GM12874 (cell line): ENCODE results near the gene TOR4A.

Experiments
- TF ChIP-seq, protein P1 (sequence below): IDR thresholded peaks from 2 replicates; pipeline ENCODE4 v1.5.1; 2011; ENCODE audit warnings: low read depth, mild to moderate bottlenecking, control low read depth, low read length, moderate library complexity; ENCODE audit not compliant: insufficient read depth

TOR4A gene

DNA sequence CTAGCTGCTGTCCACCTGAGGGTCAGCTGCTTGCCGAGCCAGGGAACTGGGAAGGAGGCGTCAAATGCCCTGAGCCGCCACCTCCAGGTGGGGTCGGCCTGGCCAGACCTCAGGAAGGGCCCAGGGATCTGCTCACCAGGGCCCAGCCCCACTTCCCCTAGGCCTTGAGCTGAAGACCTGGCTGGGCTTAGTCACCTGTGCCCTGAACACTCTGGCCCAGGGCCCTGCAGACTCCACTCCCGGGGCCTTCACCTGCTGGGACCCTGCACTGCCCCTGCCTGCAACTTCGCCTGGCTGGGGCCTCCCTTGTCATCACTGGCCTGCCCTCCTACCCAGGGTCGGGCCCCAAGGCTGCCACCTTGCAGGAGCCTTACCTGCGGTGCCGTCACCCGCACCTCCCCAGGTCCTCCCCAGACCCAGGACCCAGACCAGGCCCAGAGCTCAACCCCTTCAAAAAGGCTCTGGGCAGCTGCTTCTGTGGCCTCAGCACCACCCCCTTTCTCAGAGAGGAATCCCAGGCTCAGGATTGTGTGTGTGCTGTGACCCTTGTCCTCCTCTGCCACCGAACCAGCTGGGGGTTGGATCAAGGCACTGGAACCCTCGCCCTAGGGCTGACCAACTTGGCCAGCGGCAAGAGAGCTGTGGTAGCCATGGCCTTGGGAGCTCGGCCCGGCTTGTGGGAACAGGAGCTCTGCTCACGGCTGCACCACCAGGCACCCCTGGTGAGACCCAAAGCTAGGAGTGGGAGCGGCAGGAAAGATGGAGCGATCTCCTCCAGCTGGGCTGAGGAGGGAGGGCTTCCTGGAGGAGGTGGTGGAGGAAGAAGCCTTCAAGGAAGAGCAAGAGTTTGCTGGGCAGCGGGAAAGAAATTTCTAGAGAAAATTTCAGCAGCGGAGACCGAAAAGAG lies 23.6 kb upstream of the TOR4A start:
- TF ChIP-seq, protein P1, sequence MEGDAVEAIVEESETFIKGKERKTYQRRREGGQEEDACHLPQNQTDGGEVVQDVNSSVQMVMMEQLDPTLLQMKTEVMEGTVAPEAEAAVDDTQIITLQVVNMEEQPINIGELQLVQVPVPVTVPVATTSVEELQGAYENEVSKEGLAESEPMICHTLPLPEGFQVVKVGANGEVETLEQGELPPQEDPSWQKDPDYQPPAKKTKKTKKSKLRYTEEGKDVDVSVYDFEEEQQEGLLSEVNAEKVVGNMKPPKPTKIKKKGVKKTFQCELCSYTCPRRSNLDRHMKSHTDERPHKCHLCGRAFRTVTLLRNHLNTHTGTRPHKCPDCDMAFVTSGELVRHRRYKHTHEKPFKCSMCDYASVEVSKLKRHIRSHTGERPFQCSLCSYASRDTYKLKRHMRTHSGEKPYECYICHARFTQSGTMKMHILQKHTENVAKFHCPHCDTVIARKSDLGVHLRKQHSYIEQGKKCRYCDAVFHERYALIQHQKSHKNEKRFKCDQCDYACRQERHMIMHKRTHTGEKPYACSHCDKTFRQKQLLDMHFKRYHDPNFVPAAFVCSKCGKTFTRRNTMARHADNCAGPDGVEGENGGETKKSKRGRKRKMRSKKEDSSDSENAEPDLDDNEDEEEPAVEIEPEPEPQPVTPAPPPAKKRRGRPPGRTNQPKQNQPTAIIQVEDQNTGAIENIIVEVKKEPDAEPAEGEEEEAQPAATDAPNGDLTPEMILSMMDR, result no peak

DNA sequence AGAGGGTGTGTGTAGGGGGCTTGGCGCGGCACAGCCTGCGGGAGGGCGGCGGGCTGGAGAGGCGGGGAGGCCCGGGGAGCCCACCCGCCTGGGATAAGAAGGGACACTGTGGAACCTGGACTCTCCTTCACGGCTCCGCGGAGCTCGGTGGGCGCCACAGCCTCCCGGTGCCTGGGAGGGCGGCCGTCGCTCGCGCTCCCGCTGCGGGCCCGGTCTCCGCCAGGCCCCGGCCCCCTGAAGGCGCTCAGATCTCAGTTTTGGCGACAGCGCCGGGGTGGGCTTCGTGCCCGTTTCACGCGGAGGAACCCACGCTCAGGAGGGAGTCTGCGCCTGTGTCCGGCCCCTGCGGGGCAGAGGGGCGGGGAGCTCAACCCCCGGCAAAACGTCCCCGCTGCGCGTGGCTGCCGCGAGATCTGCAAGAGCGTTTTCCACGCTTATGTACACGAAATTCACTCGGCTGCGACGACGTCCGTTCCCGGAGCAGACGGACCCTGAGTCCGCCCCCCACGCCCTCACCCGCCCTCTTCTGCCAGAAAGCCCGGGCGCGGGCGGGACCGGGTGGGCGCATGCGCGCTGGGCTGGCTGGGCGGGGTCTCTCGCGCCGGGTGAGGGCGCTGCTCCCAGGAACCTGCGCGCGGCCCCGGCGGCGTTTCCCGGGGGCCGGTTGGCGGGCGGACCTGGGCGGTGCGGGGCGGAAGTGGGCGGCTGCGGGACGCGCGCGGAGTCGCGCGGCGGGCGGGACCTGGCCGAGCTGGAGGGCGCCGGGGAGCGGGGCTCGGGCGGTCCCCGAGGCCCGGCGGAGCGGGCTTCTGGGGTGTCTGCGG lies 22.7 kb upstream of the TOR4A start, which contains the start of gene NELFB:
NELFB (plus strand) TSS at position 704 of the 824 bp plus-strand sequence.
- TF ChIP-seq, protein P1, result no peak

DNA sequence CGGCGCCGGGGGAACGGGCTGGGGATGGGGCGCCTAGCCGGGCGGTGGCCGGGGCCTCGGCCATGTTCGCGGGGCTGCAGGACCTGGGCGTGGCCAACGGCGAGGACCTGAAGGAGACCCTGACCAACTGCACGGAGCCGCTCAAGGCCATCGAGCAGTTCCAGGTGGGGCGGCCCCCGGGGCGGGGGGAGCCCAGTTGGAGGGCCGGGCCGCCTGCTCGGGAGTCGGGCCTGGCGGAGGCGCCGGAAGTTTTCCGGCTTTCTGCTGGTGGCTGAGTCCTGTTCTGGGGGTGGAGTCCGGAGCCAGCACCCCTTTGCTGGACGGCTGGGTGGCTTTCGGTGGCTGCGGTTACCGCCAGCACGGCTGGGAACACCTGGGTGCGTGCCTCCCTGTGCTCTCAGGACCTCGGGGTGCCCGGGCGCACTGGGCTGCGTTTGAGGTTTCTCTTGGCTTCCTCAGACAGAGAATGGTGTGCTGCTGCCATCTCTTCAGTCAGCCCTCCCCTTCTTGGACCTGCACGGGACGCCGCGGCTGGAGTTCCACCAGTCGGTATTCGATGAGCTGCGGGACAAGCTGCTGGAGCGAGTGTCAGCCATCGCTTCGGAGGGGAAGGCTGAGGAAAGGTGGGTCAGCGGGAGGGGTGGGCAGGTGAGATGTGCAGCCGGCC lies 21.9 kb upstream of the TOR4A start:
- TF ChIP-seq, protein P1, result no peak

DNA sequence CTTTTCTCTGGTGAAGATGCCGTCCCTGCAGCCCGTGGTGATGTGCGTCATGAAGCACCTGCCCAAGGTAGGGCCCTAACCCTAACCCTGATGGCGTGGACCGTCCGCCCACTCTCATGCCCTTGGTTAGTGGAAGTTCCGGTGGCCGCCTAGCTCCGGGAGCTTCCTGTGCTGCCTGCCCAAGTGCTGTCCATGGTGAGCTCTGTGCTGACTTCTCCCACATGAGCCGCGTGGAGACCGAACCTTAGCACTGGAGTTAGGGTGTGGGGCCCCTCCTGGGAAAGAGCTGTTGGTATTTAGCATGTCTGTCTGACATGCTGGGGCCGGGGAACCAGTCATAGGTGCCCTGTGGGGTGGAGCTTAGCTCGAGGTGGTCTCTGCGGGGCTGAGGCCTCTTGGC lies 21.2 kb upstream of the TOR4A start:
- TF ChIP-seq, protein P1, result no peak

DNA sequence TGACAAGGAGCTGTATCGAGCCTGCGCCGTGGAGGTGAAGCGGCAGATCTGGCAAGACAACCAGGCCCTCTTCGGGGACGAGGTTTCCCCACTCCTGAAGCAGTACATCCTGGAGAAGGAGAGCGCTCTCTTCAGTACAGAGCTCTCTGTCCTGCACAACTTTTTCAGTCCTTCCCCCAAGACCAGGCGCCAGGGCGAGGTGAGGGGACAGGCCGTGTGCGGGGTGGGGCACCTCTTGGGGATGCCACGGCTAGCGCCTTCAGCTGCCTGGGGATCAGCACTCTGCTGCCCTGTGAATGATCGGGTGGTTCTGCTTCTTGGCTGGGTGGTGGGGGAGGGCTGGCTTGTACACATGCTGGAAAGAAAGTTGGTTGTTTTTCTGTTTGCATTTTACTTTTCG lies 20.7 kb upstream of the TOR4A start:
- TF ChIP-seq, protein P1, result no peak

DNA sequence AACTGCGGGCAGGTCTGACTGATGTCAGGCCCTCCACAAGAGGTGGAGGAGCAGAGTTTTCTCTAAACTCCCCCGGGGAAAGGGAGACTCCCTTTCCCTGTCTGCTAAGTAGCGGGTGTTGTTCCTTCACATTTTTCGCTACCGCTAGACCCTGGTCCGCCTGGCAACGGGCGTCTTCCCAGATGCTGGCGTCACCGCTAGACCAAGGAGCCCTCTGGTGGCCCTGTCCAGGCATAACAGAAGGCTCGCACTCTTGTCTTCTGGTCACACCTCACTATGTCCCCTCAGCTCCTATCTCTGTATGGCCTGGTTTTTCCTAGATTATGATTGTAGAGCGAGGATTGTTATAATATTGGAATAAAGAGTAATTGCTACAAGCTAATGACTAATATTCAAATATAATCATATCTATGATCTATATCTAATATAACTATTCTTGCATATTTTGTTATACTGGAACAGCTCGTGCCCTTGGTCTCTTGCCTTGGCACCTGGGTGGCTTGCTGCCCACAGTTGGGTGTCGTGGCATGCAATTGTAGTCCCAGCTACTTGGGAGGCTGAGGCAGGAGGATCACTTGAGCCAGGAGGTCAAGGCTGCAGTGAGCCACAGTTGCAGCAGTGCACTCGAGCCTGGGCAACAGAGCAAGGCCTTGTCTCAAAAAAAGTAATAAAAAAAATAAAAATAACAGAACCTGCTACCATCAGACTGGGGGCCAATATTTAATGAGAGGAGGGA lies 15.2 kb upstream of the TOR4A start:
- TF ChIP-seq, protein P1, result peak; percentile 13; the same call in 1 of the 2 replicates
